HepG2 (cell line): ENCODE data around the gene CAST. TPM values are rescaled to one million over a fixed set of nuclear protein-coding genes. Genes with fewer than 3 reads are reported as not detected.
A peak's percentile ranks its signal among the peaks of the same experiment; 100 is the strongest.

ENCODE experiments used
- ATAC-seq: fragments of 200-7000 bp; cut with Tn5 transposase; 3 replicates; pipeline ENCODE4 v1.9.1; 2020; ENCODE audit warnings: mild to moderate bottlenecking, moderate library complexity
- BruUV-seq: library from RNA; stranded (reverse); fragments of 400-500 nt; replicated peaks from 2 replicates; lab custom pipeline; 2021; lab: Mats Ljungman, UMichigan
- CTCF ChIA-PET: fragments of 300-600 bp; formaldehyde crosslinking; extraction: SDS; loops from one replicate; lab custom pipeline; 2021; ENCODE audit warnings: low total read pairs, inconsistent platforms, low intra/inter-chr PET ratio; lab: Yijun Ruan, JAX
- POLR2A ChIA-PET: fragments of 350-600 bp; sonication (Branson Sonifier 250); formaldehyde crosslinking; loops from one replicate; lab custom pipeline; 2020; ENCODE audit warnings: antibody characterized with exemption, inconsistent platforms; lab: Yijun Ruan, JAX
- DNase-seq: peaks from one replicate; pipeline ENCODE4 v3.0.0-alpha.2; 2015; ENCODE audit warnings: low spot score
- FAIRE-seq: peaks from 3 replicates; lab custom pipeline; 2011; peaks lifted over from hg19 to GRCh38; lab: Jason Lieb, UNC
- H2AFZ ChIP-seq: one replicate; pipeline ENCODE4 v1.6.1; 2011; ENCODE audit warnings: low read length, inconsistent platforms
- H3K27ac ChIP-seq: fragments of 300-600 bp; 3 replicates; pipeline ENCODE4 v1.8.0; 2011; ENCODE audit warnings: mixed run types, mild to moderate bottlenecking, mixed read lengths, low read length, inconsistent platforms; ENCODE audit not compliant: insufficient read depth; ENCODE audit errors: extremely low read length
- H3K27me3 ChIP-seq, 2 experiments: fragments of 200-600 bp in 1 of 2; 2 replicates in 1 of 2; 3 replicates in 1 of 2; pipeline versions ENCODE4 v1.6.0 to v1.8.0; 2011; ENCODE audit warnings: low read length in 2 of 2, mild to moderate bottlenecking in 2 of 2, moderate library complexity in 2 of 2, inconsistent platforms in 1 of 2; ENCODE audit not compliant: insufficient read depth in 2 of 2, control insufficient read depth in 1 of 2
- H3K36me3 ChIP-seq, 2 experiments: fragments of 200-600 bp in 1 of 2; replicated peaks in 1 of 2; 2 replicates in 1 of 2; 3 replicates in 1 of 2; pipeline versions ENCODE4 v1.5.1 to v1.8.0; 2011; ENCODE audit warnings: low read length in 2 of 2, inconsistent platforms in 1 of 2; ENCODE audit not compliant: insufficient read depth in 2 of 2, control insufficient read depth in 1 of 2
- H3K4me1 ChIP-seq: 2 replicates; pipeline ENCODE4 v1.5.1; 2012; ENCODE audit warnings: low read length, inconsistent platforms; ENCODE audit not compliant: insufficient read depth
- H3K4me2 ChIP-seq: 2 replicates; pipeline ENCODE4 v1.6.0; 2011; ENCODE audit warnings: low read depth, low read length, inconsistent platforms
- H3K4me3 ChIP-seq, 3 experiments: fragments of 200-600 bp in 1 of 3; sonication (generic), shearing (Covaris generic) in 1 of 3; replicated peaks in 1 of 3; 2 replicates each; pipeline ENCODE4 v1.5.1; 2011 to 2016; ENCODE audit warnings: low read length in 3 of 3, inconsistent platforms in 2 of 3, low read depth in 2 of 3, mild to moderate bottlenecking in 2 of 3, control low read depth in 1 of 3, mixed read lengths in 1 of 3; ENCODE audit not compliant: insufficient read depth in 1 of 3
- H3K79me2 ChIP-seq: one replicate; pipeline ENCODE4 v1.6.1; 2011; ENCODE audit warnings: low read length, inconsistent platforms; ENCODE audit not compliant: insufficient read depth
- H3K9ac ChIP-seq: 2 replicates; pipeline ENCODE4 v1.6.0; 2011; ENCODE audit warnings: mild to moderate bottlenecking, low read depth, low read length, inconsistent platforms; ENCODE audit not compliant: insufficient read depth
- H3K9me3 ChIP-seq: 2 replicates; pipeline ENCODE4 v1.5.1; 2012; ENCODE audit warnings: mild to moderate bottlenecking, low read length
- H4K20me1 ChIP-seq: 2 replicates; pipeline ENCODE4 v1.6.0; 2011; ENCODE audit warnings: inconsistent platforms, mild to moderate bottlenecking, low read length, moderate library complexity; ENCODE audit not compliant: insufficient read depth
- BHLHE40 ChIP-seq: IDR thresholded peaks from 2 replicates; pipeline ENCODE4 v1.6.1; 2011; ENCODE audit warnings: low read length, improper control_type of control experiment
- HMG20B ChIP-seq: conservative IDR thresholded peaks from 2 replicates; pipeline ENCODE4 v1.6.1; 2016; ENCODE audit warnings: missing genetic modification reagents, missing compliant biosample characterization
- KDM1A ChIP-seq: IDR thresholded peaks from 2 replicates; pipeline ENCODE4 v1.6.1; 2016; ENCODE audit warnings: missing compliant biosample characterization
- REXO4 ChIP-seq: sonication (generic); formaldehyde crosslinking; IDR thresholded peaks from 2 replicates; pipeline ENCODE4 v1.8.0; 2022; ENCODE audit warnings: missing genetic modification reagents, mild to moderate bottlenecking, borderline replicate concordance
- RFXANK ChIP-seq: IDR thresholded peaks from 2 replicates; pipeline ENCODE4 v1.6.1; 2016
- SOX13 ChIP-seq, 3 experiments: fragments of 450-650 bp in 1 of 3; sonication (generic) in 1 of 3; formaldehyde crosslinking in 1 of 3; IDR thresholded peaks in 2 of 3; conservative IDR thresholded peaks in 1 of 3; 2 replicates each; pipeline versions ENCODE4 v1.5.0 to v1.6.1; 2016 to 2020; ENCODE audit warnings: antibody characterized with exemption in 1 of 3, mild to moderate bottlenecking in 1 of 3, missing compliant biosample characterization in 1 of 3, missing genetic modification reagents in 1 of 3, moderate library complexity in 1 of 3
- ZBTB39 ChIP-seq: sonication (generic); formaldehyde crosslinking; IDR thresholded peaks from 2 replicates; pipeline ENCODE4 v1.5.0; 2020; ENCODE audit warnings: missing genetic modification reagents
- ZFP36L1 ChIP-seq: sonication (generic); formaldehyde crosslinking; IDR thresholded peaks from 2 replicates; pipeline ENCODE4 v1.8.0; 2022; ENCODE audit warnings: mild to moderate bottlenecking, missing genetic modification reagents, moderate library complexity
- ZNF138 ChIP-seq: sonication (generic); formaldehyde crosslinking; IDR thresholded peaks from 2 replicates; pipeline ENCODE4 v1.5.0; 2020; ENCODE audit warnings: mild to moderate bottlenecking, low read depth, missing genetic modification reagents
- ZNF574 ChIP-seq: sonication (generic); formaldehyde crosslinking; IDR thresholded peaks from 2 replicates; pipeline ENCODE4 v1.4.0; 2020; ENCODE audit warnings: missing genetic modification reagents
- ZNF672 ChIP-seq: sonication (generic); formaldehyde crosslinking; IDR thresholded peaks from 2 replicates; pipeline ENCODE4 v1.8.1; 2022; ENCODE audit warnings: missing genetic modification reagents
- ZNF788 ChIP-seq: sonication (generic); formaldehyde crosslinking; IDR thresholded peaks from 2 replicates; pipeline ENCODE4 v1.5.0; 2020; ENCODE audit warnings: mild to moderate bottlenecking, missing genetic modification reagents, borderline replicate concordance
- ZSCAN9 ChIP-seq: IDR thresholded peaks from 2 replicates; pipeline ENCODE4 v1.6.1; 2016; ENCODE audit warnings: borderline replicate concordance
- WGBS: methylation state at CpG from one replicate; pipeline ENCODE4 v1.1.6; 2017; ENCODE audit warnings: low lambda C conversion rate; 5-methylcytosine and 5-hydroxymethylcytosine counted together
- in situ Hi-C: cut with HindIII; loops from 2 replicates; pipeline ENCODE4 v1.10.0; 2017; ENCODE audit warnings: low pct_unique_long_range_greater_than_20kb; ENCODE audit not compliant: extremely low pct_ligation_motif_present
- intact Hi-C: fragments of 100-400 bp; cut with micrococcal nuclease; formaldehyde crosslinking; loops from one replicate; pipeline ENCODE4 v1.10.0; 2022; ENCODE audit not compliant: unreplicated experiment
- polyA plus RNA-seq, 8 experiments: library from polyadenylated mRNA; depleted of rRNA in 3 of 8; stranded (reverse) in 7 of 8; unstranded in 1 of 8; fragments of >200 nt; fragmentation: Illumina TruSeq in 4 of 8; extraction: Trizol in 4 of 8; gene quantifications; 2 replicates each; pipeline versions ENCODE4 v1.2.1 to v1.2.3, GENCODE V29; 2011 to 2016; ENCODE audit warnings: low read depth in 4 of 8, missing spikeins in 1 of 8, mixed read lengths in 1 of 8; ENCODE audit not compliant: insufficient read depth in 1 of 8
- total RNA-seq, 5 experiments: library from RNA; depleted of rRNA; stranded (reverse); fragments of >200 nt; fragmentation: Illumina TruSeq; extraction: Trizol; gene quantifications; 2 replicates each; pipeline ENCODE4 v1.2.3, GENCODE V29; 2016; ENCODE audit warnings: low read depth in 1 of 5

Gene CAST
- total and polyA plus RNA-seq, 2 of the 13 experiments (the other 11 are each of a cell fraction or from before 2014, with no cell fraction given): 42.1 to 67.6 TPM

- DNase-seq (peak; percentile 19), FAIRE-seq (no peak), ATAC-seq (no peak)
- CTCF ChIA-PET: no interaction called here
- in situ Hi-C loops: no loop called here
- no peak overlapping the region for H3K9ac ChIP-seq
- H3K36me3 ChIP-seq: no peaks in the 10 kb centered on the region
- POLR2A ChIA-PET: interaction anchor here (1.2 kb wide), 1 partner anchor 12 kb away, joined by 3 read pairs; no protein-coding TSS in a partner anchor
- no TSS peak for BruUV-seq
- H2AFZ ChIP-seq: no peak overlapping the region
- H3K27me3 ChIP-seq: no peaks in the 10 kb centered on the region; a peak in 1 of 5 replicates
- H3K9me3 ChIP-seq: no peaks in the 10 kb centered on the region
- TF ChIP-seq BHLHE40: no peak
- TF ChIP-seq ZFP36L1: no peak
- no peak for TF ChIP-seq SOX13 (IDR thresholded peaks at IDR 0.05)
- peak in 1 of 2 experiments; percentile 51; a peak in 2 of 4 replicates for TF ChIP-seq SOX13 (CRISPR knock-in tag; conservative IDR thresholded peaks at IDR 0.05 in 1 of 2, IDR thresholded peaks at IDR 0.05 in 1 of 2)
- H3K4me2 ChIP-seq: no peak overlapping the region
- no peaks in the 10 kb centered on the region for H4K20me1 ChIP-seq
- H3K4me1 ChIP-seq: peaks cover 14% of the 10 kb centered on the region
- 3% methylated on average over 3 of the region's 3 CpGs for WGBS
- intact Hi-C loops: no loop called here
- H3K79me2 ChIP-seq: no peaks in the 10 kb centered on the region
- no peak overlapping the region for H3K4me3 ChIP-seq
- no peak overlapping the region for H3K27ac ChIP-seq
Measured at GRCh38 chr5:96649251-96649662, 12.9 kb upstream of the CAST start.

GRCh38 chr5:96649681-96650540 lies 12.3 kb upstream of the CAST start:
- no peak for FAIRE-seq
- WGBS: 25% methylated on average over 5 of the region's 5 CpGs
- POLR2A ChIA-PET: no interaction called here
- no peak for TF ChIP-seq ZNF788
- no peak for TF ChIP-seq KDM1A (CRISPR knock-in tag)
- no peak for TF ChIP-seq ZBTB39
- no peak for TF ChIP-seq ZNF574 (CRISPR knock-in tag)
- no peak for TF ChIP-seq ZNF672
- TF ChIP-seq RFXANK (CRISPR knock-in tag): no peak
- no peak for TF ChIP-seq ZNF138 (CRISPR knock-in tag)
- TF ChIP-seq ZSCAN9 (CRISPR knock-in tag): no peak
- no peak for TF ChIP-seq HMG20B
- no peak for TF ChIP-seq REXO4 (CRISPR knock-in tag)

More at GRCh38 chr5:96649681-96650540, 12.3 kb upstream of the CAST start:
- Histone ChIP-seq H3K9ac (no peak overlapping the region), H3K4me1 (peaks cover 14% of the 10 kb centered on the region), H3K79me2 (no peaks in the 10 kb centered on the region), H3K4me2 (no peak overlapping the region), H3K27ac (no peak overlapping the region), H3K27me3 (no peaks in the 10 kb centered on the region; a peak in 1 of 5 replicates), H3K36me3 (no peaks in the 10 kb centered on the region), H3K9me3 (no peaks in the 10 kb centered on the region), H2AFZ (no peak overlapping the region), H4K20me1 (no peaks in the 10 kb centered on the region), H3K4me3 (no peak overlapping the region)
- BruUV-seq: no TSS peak
- CTCF ChIA-PET: no interaction called here
- intact Hi-C loops (no loop called here), in situ Hi-C loops (no loop called here)
- no peak for ATAC-seq
- no peak for DNase-seq
